H9 (cell line): ENCODE results near the gene LACRT. TPM values are rescaled to one million over a fixed set of nuclear protein-coding genes. Genes with fewer than 3 reads are reported as not detected.

Experiments
- DNase-seq: peaks from one replicate; pipeline ENCODE4 v3.0.0-alpha.2; 2017
- H2AFZ ChIP-seq: one replicate; pipeline ENCODE4 v1.6.1; 2013; ENCODE audit warnings: mild to moderate bottlenecking, low read length, control low read depth, moderate library complexity
- H2AK5ac ChIP-seq: 2 replicates; pipeline ENCODE4 v1.6.1; 2013; ENCODE audit warnings: low read length, control low read depth, mixed read lengths; ENCODE audit not compliant: insufficient read length
- H2BK120ac ChIP-seq: one replicate; pipeline ENCODE4 v1.6.1; 2013; ENCODE audit warnings: low read depth, mild to moderate bottlenecking, low read length, control low read depth, inconsistent platforms; ENCODE audit not compliant: poor library complexity, severe bottlenecking
- H2BK12ac ChIP-seq: 2 replicates; pipeline ENCODE4 v1.6.1; 2013; ENCODE audit warnings: low read length, control low read depth, mixed read lengths, low read depth; ENCODE audit not compliant: insufficient read length
- H2BK15ac ChIP-seq: 2 replicates; pipeline ENCODE4 v1.6.1; 2013; ENCODE audit warnings: low read depth, low read length, control low read depth
- H2BK20ac ChIP-seq: one replicate; pipeline ENCODE4 v1.6.1; 2013; ENCODE audit warnings: low read depth, mild to moderate bottlenecking, low read length, control low read depth, inconsistent platforms; ENCODE audit not compliant: poor library complexity, severe bottlenecking
- H2BK5ac ChIP-seq: 2 replicates; pipeline ENCODE4 v1.6.1; 2013; ENCODE audit warnings: low read length, control low read depth, mixed read lengths; ENCODE audit not compliant: insufficient read length
- H3K14ac ChIP-seq: 2 replicates; pipeline ENCODE4 v1.6.1; 2013; ENCODE audit warnings: low read length, control low read depth; ENCODE audit not compliant: insufficient read depth
- H3K18ac ChIP-seq: 2 replicates; pipeline ENCODE4 v1.6.1; 2013; ENCODE audit warnings: low read depth, mild to moderate bottlenecking, mixed read lengths, low read length, control low read depth; ENCODE audit not compliant: insufficient read length
- H3K23ac ChIP-seq: 2 replicates; pipeline ENCODE4 v1.6.1; 2013; ENCODE audit warnings: low read length, control low read depth, mixed read lengths, low read depth; ENCODE audit not compliant: insufficient read length
- H3K23me2 ChIP-seq: 2 replicates; pipeline ENCODE4 v1.6.1; 2013; ENCODE audit warnings: low read depth, mild to moderate bottlenecking, mixed read lengths, low read length, control low read depth; ENCODE audit not compliant: insufficient read length, poor library complexity, severe bottlenecking
- H3K27ac ChIP-seq: 2 replicates; pipeline ENCODE4 v1.5.1; 2013; ENCODE audit warnings: low read length, control low read depth, mixed read lengths, low read depth; ENCODE audit not compliant: insufficient read length
- H3K27me3 ChIP-seq: 2 replicates; pipeline ENCODE4 v1.6.1; 2013; ENCODE audit warnings: low read length, control low read depth, inconsistent platforms; ENCODE audit not compliant: insufficient read depth
- H3K4ac ChIP-seq: 2 replicates; pipeline ENCODE4 v1.6.1; 2013; ENCODE audit warnings: low read depth, mild to moderate bottlenecking, control low read depth, inconsistent platforms, low read length, moderate library complexity
- H3K4me1 ChIP-seq: 2 replicates; pipeline ENCODE4 v1.6.1; 2013; ENCODE audit warnings: low read length, control low read depth, inconsistent platforms; ENCODE audit not compliant: insufficient read depth
- H3K4me2 ChIP-seq: 2 replicates; pipeline ENCODE4 v1.6.1; 2013; ENCODE audit warnings: low read length, control low read depth, mixed read lengths; ENCODE audit not compliant: insufficient read length, insufficient read depth
- H3K56ac ChIP-seq: 2 replicates; pipeline ENCODE4 v1.6.1; 2013; ENCODE audit warnings: low read depth, mild to moderate bottlenecking, mixed read lengths, low read length, control low read depth; ENCODE audit not compliant: insufficient read length
- H3K79me1 ChIP-seq: 2 replicates; pipeline ENCODE4 v1.6.1; 2013; ENCODE audit warnings: low read depth, mild to moderate bottlenecking, moderate library complexity, low read length, control low read depth, inconsistent platforms; ENCODE audit not compliant: insufficient read depth, poor library complexity, severe bottlenecking
- H3K79me2 ChIP-seq: 2 replicates; pipeline ENCODE4 v1.6.1; 2013; ENCODE audit warnings: low read length, control low read depth, inconsistent platforms; ENCODE audit not compliant: insufficient read depth
- H3K9ac ChIP-seq: 2 replicates; pipeline ENCODE4 v1.6.1; 2013; ENCODE audit warnings: low read length, control low read depth, mixed read lengths; ENCODE audit not compliant: insufficient read length; ENCODE audit errors: extremely low read depth
- H3K9me3 ChIP-seq: one replicate; pipeline ENCODE4 v1.6.1; 2013; ENCODE audit warnings: low read depth, low read length, inconsistent platforms; ENCODE audit not compliant: control insufficient read depth
- H3T11ph ChIP-seq: one replicate; pipeline ENCODE4 v1.6.1; 2013; ENCODE audit warnings: mild to moderate bottlenecking, low read length, control low read depth, inconsistent platforms
- H4K20me1 ChIP-seq: one replicate; pipeline ENCODE4 v1.6.1; 2013; ENCODE audit not compliant: control insufficient read depth, insufficient read length, insufficient read depth
- H4K5ac ChIP-seq: 2 replicates; pipeline ENCODE4 v1.6.1; 2013; ENCODE audit warnings: low read depth, mild to moderate bottlenecking, mixed read lengths, low read length, control low read depth; ENCODE audit not compliant: insufficient read length
- H4K8ac ChIP-seq: replicated peaks from 2 replicates; pipeline ENCODE4 v1.6.1; 2013; ENCODE audit warnings: low read length, control low read depth, mixed read lengths, low read depth; ENCODE audit not compliant: insufficient read length
- H4K91ac ChIP-seq: 2 replicates; pipeline ENCODE4 v1.6.1; 2013; ENCODE audit warnings: low read depth, mild to moderate bottlenecking, moderate library complexity, mixed read lengths, low read length, control low read depth; ENCODE audit not compliant: insufficient read length
- H3K27ac Mint-ChIP-seq, 3 experiments: 2 replicates in 2 of 3; 3 replicates in 1 of 3; pipeline ENCODE4 v1.8.0; 2020 to 2021; ENCODE audit warnings: mixed read lengths in 3 of 3, mild to moderate bottlenecking in 1 of 3, moderate library complexity in 1 of 3
- H3K27me3 Mint-ChIP-seq: 2 replicates; pipeline ENCODE4 v1.8.0; 2021; ENCODE audit warnings: low read depth, mild to moderate bottlenecking, moderate library complexity, mixed read lengths
- H3K36me3 Mint-ChIP-seq, 3 experiments: 2 replicates in 2 of 3; 3 replicates in 1 of 3; pipeline ENCODE4 v1.8.0; 2020 to 2021; ENCODE audit warnings: low read depth in 3 of 3, mixed read lengths in 3 of 3; ENCODE audit not compliant: insufficient read depth in 1 of 3
- H3K4me1 Mint-ChIP-seq, 2 experiments: 2 replicates each; pipeline ENCODE4 v1.8.0; 2020; ENCODE audit warnings: mixed read lengths in 2 of 2
- H3K4me3 Mint-ChIP-seq, 2 experiments: 2 replicates in 1 of 2; 3 replicates in 1 of 2; pipeline ENCODE4 v1.8.0; 2020 to 2021; ENCODE audit warnings: mild to moderate bottlenecking in 2 of 2, mixed read lengths in 2 of 2, moderate library complexity in 1 of 2
- H3K9me3 Mint-ChIP-seq, 2 experiments: 2 replicates in 1 of 2; 3 replicates in 1 of 2; pipeline ENCODE4 v1.8.0; 2020; ENCODE audit warnings: mild to moderate bottlenecking in 2 of 2, mixed read lengths in 2 of 2, moderate library complexity in 1 of 2
- CTCF ChIP-seq: fragments of 200-600 bp; sonication (generic); conservative IDR thresholded peaks from 3 replicates; pipeline ENCODE4 v1.8.0; 2021; ENCODE audit warnings: antibody characterized with exemption, mild to moderate bottlenecking
- WGBS: extraction: QIAGEN DNeasy Blood & Tissue Kit; methylation state at CpG from one replicate; pipeline ENCODE4 v1.1.7; 2013; ENCODE audit warnings: missing lambda C conversion rate, low lambda C conversion rate, mixed read lengths; ENCODE audit not compliant: insufficient read length; ENCODE audit errors: extremely low coverage; 5-methylcytosine and 5-hydroxymethylcytosine counted together
- total RNA-seq: library from RNA; stranded (reverse); gene quantifications from 2 replicates; pipeline ENCODE4 v1.2.1, GENCODE V29; 2021

LACRT gene
- total RNA-seq, 1 experiment from 2014 or later = not detected

- Histone ChIP-seq H3K27me3 (peaks cover 6% of the 10 kb centered on the region; the same call in 1 of the 2 replicates), H2BK15ac (no peak overlapping the region), H2BK120ac (no peak overlapping the region), H2BK12ac (no peak overlapping the region), H4K20me1 (no peaks in the 10 kb centered on the region), H3K9ac (no peak overlapping the region), H3K23me2 (no peaks in the 10 kb centered on the region), H4K8ac (no peak overlapping the region), H3K4me2 (no peak overlapping the region), H3K9me3 (no peaks in the 10 kb centered on the region), H3T11ph (no peak overlapping the region), H2BK5ac (no peak overlapping the region), H3K14ac (no peak overlapping the region), H2AK5ac (no peak overlapping the region), H3K56ac (no peak overlapping the region), H3K4me1 (no peaks in the 10 kb centered on the region), H2AFZ (no peak overlapping the region), H3K79me2 (no peaks in the 10 kb centered on the region), H3K27ac (no peak overlapping the region), H4K91ac (no peak overlapping the region), H2BK20ac (no peak overlapping the region), H3K4ac (no peak overlapping the region), H3K18ac (no peak overlapping the region), H3K79me1 (no peaks in the 10 kb centered on the region), H4K5ac (no peak overlapping the region), H3K23ac (no peak overlapping the region)
- Mint-ChIP-seq H3K9me3 (no peaks in the 10 kb centered on the region), H3K4me1 (peaks cover 5% of the 10 kb centered on the region in 2 experiments; a peak in 3 of 4 replicates), H3K36me3 (peaks cover 0 to 1% (median 0%) of the 10 kb centered on the region in 3 experiments; a peak in 1 of 7 replicates), H3K27me3 (peaks cover 92% of the 10 kb centered on the region), H3K4me3 (no peak overlapping the region), H3K27ac (no peak overlapping the region)
- no CpG with 5 or more reads among the region's 3 CpGs for WGBS
- DNase-seq = peak; percentile 81
- peak; percentile 93 for TF ChIP-seq CTCF
Measured at GRCh38 chr12:54596526-54596946, 38.2 kb downstream of the LACRT start.
